Choroid plexus epithelial cell (primary cell): ENCODE results near the gene PDIA2.
"Not testable (repeated sequence)": the region's sequence is repeated elsewhere in the genome, so short reads cannot be mapped to it uniquely, and the experiment has no call there.

ENCODE experiments used
- DNase-seq: peaks from one replicate; pipeline ENCODE4 v3.0.0-alpha.2; 2010; ENCODE audit warnings: low read depth
- H3K4me3 ChIP-seq: 2 replicates; pipeline ENCODE4 v1.5.1; 2011; ENCODE audit warnings: low read depth, mild to moderate bottlenecking, control low read depth, low read length, moderate library complexity
- TF ChIP-seq, protein P1 (sequence below): conservative IDR thresholded peaks from 2 replicates; pipeline ENCODE4 v1.5.1; 2011; ENCODE audit warnings: low read depth, mild to moderate bottlenecking, control low read depth, inconsistent platforms, low read length, moderate library complexity

Gene PDIA2

DNA sequence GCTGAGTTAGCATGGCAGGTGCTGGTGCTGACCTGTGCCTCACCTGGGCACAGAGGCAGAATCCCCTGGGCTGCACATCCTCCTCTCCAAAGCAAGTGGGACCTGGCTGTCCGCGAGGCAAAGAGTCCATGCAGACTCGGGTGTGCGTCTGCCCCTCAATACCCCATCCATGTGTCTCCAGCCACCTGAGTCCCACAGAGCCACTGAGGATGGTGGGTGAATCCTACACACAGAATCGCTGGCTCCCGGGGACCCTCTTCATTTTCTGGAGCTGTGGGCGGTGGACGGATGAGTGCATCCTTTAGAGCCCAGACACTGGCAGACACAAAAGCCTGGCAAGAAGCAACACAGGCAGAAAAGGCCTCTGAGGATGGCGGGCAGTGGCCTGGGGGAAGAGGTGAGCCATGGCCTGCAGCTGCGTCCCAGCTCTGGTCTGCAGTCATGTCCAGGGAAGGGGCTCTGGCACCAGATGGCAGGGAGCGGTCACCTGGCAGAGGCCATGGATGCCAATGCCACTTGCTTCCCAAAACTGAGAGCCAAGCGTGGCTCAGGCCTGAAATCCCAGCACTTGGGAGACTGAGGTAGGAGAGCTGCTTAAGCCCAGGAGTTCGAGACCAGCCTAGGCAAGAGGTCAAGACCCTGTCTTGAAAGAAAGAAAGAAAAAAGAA is 39.6 kb downstream of the PDIA2 start:
- TF ChIP-seq, protein P1, sequence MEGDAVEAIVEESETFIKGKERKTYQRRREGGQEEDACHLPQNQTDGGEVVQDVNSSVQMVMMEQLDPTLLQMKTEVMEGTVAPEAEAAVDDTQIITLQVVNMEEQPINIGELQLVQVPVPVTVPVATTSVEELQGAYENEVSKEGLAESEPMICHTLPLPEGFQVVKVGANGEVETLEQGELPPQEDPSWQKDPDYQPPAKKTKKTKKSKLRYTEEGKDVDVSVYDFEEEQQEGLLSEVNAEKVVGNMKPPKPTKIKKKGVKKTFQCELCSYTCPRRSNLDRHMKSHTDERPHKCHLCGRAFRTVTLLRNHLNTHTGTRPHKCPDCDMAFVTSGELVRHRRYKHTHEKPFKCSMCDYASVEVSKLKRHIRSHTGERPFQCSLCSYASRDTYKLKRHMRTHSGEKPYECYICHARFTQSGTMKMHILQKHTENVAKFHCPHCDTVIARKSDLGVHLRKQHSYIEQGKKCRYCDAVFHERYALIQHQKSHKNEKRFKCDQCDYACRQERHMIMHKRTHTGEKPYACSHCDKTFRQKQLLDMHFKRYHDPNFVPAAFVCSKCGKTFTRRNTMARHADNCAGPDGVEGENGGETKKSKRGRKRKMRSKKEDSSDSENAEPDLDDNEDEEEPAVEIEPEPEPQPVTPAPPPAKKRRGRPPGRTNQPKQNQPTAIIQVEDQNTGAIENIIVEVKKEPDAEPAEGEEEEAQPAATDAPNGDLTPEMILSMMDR: no peak
- DNase-seq: no peak
- no peak overlapping the region for H3K4me3 ChIP-seq

DNA sequence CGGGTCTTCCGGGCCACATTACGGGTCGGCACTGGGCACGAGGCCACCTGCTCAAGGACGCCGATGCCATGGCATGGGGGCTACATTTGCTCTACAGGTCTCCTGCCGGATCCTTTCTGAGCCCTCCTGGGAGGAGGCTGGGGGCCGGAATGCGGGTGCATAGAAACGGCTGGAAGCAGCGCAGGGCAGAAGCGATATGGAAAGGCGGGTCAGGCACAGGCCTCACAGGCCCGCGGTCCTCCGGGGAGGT is 41.2 kb downstream of the PDIA2 start:
- no peak for DNase-seq
- TF ChIP-seq, protein P1: no peak
- H3K4me3 ChIP-seq: no peak overlapping the region

DNA sequence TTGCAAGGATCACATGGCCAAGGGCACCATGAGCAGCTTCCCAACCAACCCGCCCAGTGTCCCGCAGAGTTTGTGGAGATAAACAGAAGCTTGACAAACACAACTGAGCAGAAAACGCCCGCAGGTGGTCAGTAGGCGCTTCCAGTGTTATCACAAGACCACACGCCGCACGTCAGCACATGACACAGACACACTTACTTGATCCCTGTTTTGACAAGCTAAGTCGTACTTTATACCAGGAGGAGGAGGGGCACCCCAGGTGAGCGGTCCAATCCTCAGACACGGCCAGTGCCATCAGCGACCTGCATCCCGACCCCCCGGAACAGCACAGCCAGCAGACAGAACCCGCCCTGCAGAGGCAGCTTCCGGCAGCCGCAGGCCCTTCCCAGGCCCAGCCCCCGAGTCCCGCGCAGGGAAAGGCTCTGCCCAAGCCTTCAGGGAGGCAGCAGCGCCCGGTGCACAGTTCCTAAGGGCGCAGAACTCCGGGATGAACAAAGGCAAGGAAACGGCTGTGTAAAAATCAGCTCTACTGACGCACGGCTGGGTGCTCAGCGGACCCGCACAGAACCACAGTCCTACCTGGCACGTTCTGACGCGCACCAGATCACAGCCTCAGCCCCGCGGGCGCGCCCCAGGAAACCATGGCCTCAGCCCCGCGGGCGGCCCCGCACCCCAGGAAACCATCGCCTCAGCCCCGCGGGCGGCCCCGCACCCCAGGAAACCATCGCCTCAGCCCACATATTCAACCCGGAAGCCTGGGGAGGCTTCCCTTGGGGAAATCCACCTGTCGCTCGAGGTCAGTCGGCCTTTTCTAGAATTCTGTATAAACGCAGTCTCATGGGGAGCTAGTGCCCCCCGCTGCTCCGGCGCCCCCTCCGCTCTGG is 41.7 kb downstream of the PDIA2 start:
- DNase-seq: peak; percentile 18
- no peak overlapping the region for H3K4me3 ChIP-seq
- TF ChIP-seq, protein P1: no peak

DNA sequence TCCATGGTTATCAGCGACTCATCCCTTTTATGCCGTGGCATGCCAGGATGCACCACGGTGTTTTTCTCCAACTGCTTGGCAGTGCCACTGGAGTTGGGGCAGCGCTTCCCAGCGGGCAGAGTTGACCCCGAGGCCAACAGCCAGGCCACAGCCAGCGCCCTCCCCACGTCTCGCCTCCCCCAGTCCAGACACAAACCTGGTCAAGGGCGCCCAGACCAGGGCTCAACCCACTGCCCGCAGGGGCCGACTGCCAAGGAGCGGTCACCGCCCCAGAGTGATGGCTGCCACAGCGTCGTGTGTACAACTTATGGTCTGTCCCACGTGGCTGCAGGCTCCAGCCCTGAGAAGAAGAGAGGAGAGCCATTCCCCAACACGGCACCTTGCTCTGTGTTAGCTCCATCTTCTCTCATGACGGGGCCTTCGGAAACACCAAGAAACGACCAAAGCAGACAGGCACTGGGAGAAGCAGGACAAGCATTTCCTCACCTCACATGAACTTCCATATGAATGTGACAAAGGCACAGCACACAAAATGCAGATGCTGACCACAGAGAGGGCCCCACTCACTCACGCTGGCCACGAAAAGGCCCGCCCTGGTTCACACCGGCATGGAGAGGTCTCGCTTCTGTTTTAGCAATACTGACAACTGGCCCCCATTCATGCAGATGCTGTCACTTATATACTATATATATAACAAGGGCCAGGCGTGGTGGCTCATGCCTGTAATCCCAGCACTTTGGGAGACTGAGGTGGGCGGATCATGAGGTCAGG is 42.6 kb downstream of the PDIA2 start:
- no peak overlapping the region for H3K4me3 ChIP-seq
- DNase-seq: no peak
- TF ChIP-seq, protein P1: no peak

DNA sequence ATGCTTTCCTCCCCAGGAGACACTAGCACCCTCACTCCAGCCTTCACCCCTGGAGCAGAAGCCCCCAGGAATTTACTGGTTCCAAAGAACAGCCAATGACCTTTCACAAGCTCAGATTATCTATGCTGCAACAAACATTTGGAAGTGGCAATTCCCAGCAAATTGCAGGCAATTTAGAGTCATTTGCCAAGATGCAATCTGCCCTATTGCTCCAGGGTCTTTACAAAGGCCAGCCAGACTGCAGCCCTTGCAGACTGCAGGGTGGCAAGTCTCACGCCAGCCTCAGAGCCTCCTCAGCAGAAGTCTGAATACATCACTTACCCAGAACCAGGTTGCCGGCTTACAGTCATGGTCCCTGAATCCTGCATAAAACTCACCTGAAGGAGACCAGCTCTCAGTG is 47.8 kb downstream of the PDIA2 start:
- H3K4me3 ChIP-seq: no peak overlapping the region
- TF ChIP-seq, protein P1: no peak
- no peak for DNase-seq

DNA sequence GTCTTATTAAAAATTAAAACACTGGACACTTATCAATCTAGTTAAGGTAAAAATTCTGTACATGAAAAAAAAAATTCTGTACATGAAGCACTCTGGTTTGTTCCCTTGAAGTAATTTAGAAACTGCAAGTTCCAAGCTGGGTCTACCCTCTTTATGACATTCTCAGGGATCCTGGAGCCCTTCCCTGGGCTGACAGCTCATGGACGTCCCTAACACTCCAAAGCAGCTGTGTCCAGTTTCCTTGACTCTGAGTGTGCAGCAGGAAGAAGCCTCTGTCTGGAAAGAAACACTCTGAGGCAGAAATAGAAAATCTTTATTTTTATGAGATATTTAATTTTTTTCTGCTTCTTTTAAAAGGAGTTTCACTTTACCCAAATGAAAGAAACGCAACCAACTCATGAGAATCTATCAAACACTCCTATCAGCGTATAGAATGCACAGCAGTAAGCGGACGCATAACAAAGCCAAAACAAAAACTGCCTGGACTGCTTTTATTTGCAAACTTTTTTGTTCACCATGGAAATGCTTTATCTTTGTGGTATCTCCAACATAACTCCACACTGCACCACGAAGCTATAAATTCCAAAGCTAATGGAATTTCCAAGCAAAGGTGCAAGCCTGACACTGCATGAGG is 48.3 kb downstream of the PDIA2 start:
- not testable (repeated sequence) for H3K4me3 ChIP-seq
- DNase-seq: peak; percentile 47

DNA sequence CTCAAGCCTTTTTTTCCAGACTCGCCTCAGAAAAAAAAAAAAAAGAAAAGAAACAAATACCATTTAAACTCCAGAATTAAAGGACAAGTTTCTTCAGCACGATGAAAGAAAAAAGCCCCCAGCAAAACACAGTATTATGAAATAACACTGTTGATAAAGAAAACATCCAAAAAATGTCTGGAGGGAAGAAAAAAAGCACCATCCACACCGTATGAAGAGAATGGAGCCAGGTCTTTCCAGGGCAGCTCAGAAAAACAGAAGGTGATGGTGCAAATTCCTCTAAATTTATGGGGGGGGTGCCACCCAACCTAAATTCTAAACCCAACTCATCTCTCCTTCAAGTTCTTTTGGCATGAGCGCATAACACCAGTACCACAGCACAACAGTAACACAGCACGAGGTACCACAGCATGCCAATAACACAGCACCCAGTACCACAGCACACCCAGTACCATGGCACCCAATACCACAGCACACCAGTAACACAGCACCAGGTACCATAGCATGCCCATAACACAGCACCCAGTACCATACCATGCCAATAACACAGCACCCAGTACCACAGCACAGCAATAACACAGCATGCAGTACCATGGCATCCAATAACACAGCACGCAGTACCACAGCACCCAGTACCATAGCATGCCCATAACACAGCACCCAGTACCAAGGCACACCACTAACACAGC is 50.6 kb downstream of the PDIA2 start:
- peak; percentile 33 for DNase-seq
- TF ChIP-seq, protein P1: no peak
- no peak overlapping the region for H3K4me3 ChIP-seq

DNA sequence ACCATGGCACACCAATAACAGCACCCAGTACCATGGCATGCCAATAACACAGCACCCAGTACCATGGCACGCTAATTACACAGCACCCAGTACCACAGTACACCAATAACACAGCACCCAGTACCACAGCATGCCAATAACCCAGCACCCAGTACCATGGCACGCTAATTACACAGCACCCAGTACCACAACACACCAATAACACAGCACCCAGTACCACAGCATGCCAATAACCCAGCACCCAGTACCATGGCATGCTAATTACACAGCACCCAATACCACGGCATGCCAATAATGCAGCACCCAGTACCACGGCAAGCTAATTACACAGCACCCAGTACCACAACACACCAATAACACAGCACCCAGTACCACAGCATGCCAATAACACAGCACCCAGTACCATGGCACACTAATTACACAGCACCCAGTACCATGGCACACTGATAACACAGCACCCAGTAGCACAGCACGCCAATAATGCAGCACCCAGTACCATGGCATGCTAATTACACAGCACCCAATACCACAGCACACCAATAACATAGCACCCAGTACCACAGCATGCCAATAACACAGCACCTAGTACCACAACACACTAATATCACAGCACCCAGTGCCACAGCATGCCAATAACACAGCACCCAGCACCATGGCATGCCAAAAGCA is 51.3 kb downstream of the PDIA2 start:
- H3K4me3 ChIP-seq, DNase-seq: not testable (repeated sequence)

DNA sequence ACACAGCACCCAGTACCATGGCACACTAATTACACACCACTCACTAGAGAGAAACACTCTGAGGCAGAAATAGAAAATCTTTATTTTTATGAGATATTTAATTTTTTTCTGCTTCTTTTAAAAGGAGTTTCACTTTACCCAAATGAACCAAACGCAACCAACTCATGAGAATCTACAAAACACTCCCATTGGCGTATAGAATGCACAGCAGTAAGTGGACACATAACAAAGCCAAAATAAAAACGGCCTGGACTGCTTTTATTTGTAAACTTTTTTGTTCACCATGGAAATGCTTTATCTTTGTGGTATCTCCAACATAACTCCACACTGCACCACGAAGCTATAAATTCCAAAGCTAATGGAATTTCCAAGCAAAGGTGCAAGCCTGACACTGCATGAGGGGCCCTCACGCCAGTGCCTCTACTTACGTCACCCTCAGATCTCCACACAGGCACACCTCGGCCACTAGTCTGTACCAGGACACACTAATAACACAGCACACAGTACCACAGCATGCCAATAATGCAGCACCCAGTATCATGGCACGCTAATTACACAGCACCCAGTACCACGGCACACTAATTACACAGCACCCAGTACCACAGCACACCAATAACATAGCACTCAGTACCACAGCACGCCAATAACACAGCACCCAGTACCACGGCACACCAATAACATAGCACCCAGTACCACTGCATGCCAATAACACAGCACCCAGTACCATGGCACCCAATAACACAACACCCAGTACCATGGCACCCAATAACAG is 52.1 kb downstream of the PDIA2 start:
- not testable (repeated sequence) for H3K4me3 ChIP-seq, DNase-seq
